Smooth muscle cell (in vitro differentiated cells): ENCODE measurements around the gene NLRP8. TPM values are rescaled to one million over a fixed set of nuclear protein-coding genes. Genes with fewer than 3 reads are reported as not detected.

Experiments
- DNase-seq: peaks from one replicate; lab custom pipeline; 2025; ENCODE audit not compliant: unreplicated experiment; lab: John Stamatoyannopoulos, UW
- H2AFZ ChIP-seq: fragments of 200-600 bp; sonication (generic); 2 replicates; pipeline ENCODE4 v1.6.0; 2016; ENCODE audit warnings: antibody characterized with exemption, low read depth, mild to moderate bottlenecking
- H3F3A ChIP-seq: fragments of 200-600 bp; sonication (generic); 2 replicates; pipeline ENCODE4 v1.6.0; 2017; ENCODE audit warnings: antibody characterized with exemption, low read depth
- H3K27ac ChIP-seq: fragments of 200-600 bp; sonication (generic); 2 replicates; pipeline ENCODE4 v1.5.1; 2016; ENCODE audit warnings: low read depth, mild to moderate bottlenecking
- H3K27me3 ChIP-seq: fragments of 200-600 bp; sonication (generic); 2 replicates; pipeline ENCODE4 v1.6.1; 2016; ENCODE audit warnings: low read depth, mild to moderate bottlenecking
- H3K36me3 ChIP-seq: fragments of 200-600 bp; sonication (generic); 2 replicates; pipeline ENCODE4 v1.5.1; 2016; ENCODE audit warnings: low read depth
- H3K4me1 ChIP-seq: fragments of 200-600 bp; sonication (generic); 2 replicates; pipeline ENCODE4 v1.5.1; 2016; ENCODE audit warnings: low read depth
- H3K4me2 ChIP-seq: fragments of 200-600 bp; sonication (generic); 2 replicates; pipeline ENCODE4 v1.6.0; 2016; ENCODE audit warnings: mild to moderate bottlenecking
- H3K4me3 ChIP-seq: fragments of 200-600 bp; sonication (generic); 2 replicates; pipeline ENCODE4 v1.5.1; 2016; ENCODE audit warnings: mild to moderate bottlenecking
- H3K79me2 ChIP-seq: fragments of 200-600 bp; sonication (generic); 2 replicates; pipeline ENCODE4 v1.6.0; 2016; ENCODE audit warnings: low read depth, mild to moderate bottlenecking
- H3K9ac ChIP-seq: fragments of 200-600 bp; sonication (generic); 2 replicates; pipeline ENCODE4 v1.6.0; 2016; ENCODE audit warnings: low read depth
- H3K9me3 ChIP-seq: fragments of 200-600 bp; sonication (generic); replicated peaks from 2 replicates; pipeline ENCODE4 v1.5.1; 2016; ENCODE audit warnings: low read depth
- H4K20me1 ChIP-seq: fragments of 200-600 bp; sonication (generic); 2 replicates; pipeline ENCODE4 v1.6.0; 2016; ENCODE audit warnings: low read depth
- WGBS: methylation state at CpG from one replicate; pipeline ENCODE4 v1.1.7; 2016; ENCODE audit warnings: low lambda C conversion rate; 5-methylcytosine and 5-hydroxymethylcytosine counted together
- polyA plus RNA-seq: library from polyadenylated mRNA; unstranded; fragments of >200 nt; fragmentation: Nextera tagmentation; extraction: Ambion mirVana; gene quantifications from 2 replicates; pipeline ENCODE4 v1.2.1, GENCODE V29; 2016
- total RNA-seq: library from RNA; depleted of rRNA; stranded (reverse); fragments of >200 nt; gene quantifications from 2 replicates; pipeline ENCODE4 v1.2.3, GENCODE V29; 2014
- TF ChIP-seq, protein P1 (sequence below): fragments of 200-600 bp; sonication (generic); IDR thresholded peaks from 2 replicates; pipeline ENCODE4 v1.5.1; 2017; ENCODE audit warnings: borderline replicate concordance, mild to moderate bottlenecking, antibody characterized with exemption; ENCODE audit not compliant: insufficient read depth, poor library complexity, severe bottlenecking

Gene NLRP8
- total RNA-seq (not detected in 2 replicates), polyA plus RNA-seq (not detected in 2 replicates)

GRCh38 chr19:55947532-55947931 lies at the start of gene NLRP8:
Gene NLRP8 (plus strand): TSS chr19:55947832.
- H3K36me3 ChIP-seq, result no peaks in the 10 kb centered on the region
- no peak within 1 kb of the TSS for H3K9ac ChIP-seq
- WGBS, result 72% methylated on average over 8 of the region's 8 CpGs
- TF ChIP-seq, protein P1, sequence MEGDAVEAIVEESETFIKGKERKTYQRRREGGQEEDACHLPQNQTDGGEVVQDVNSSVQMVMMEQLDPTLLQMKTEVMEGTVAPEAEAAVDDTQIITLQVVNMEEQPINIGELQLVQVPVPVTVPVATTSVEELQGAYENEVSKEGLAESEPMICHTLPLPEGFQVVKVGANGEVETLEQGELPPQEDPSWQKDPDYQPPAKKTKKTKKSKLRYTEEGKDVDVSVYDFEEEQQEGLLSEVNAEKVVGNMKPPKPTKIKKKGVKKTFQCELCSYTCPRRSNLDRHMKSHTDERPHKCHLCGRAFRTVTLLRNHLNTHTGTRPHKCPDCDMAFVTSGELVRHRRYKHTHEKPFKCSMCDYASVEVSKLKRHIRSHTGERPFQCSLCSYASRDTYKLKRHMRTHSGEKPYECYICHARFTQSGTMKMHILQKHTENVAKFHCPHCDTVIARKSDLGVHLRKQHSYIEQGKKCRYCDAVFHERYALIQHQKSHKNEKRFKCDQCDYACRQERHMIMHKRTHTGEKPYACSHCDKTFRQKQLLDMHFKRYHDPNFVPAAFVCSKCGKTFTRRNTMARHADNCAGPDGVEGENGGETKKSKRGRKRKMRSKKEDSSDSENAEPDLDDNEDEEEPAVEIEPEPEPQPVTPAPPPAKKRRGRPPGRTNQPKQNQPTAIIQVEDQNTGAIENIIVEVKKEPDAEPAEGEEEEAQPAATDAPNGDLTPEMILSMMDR, result no peak
- H3F3A ChIP-seq, result no peaks in the 10 kb centered on the region
- no peak within 1 kb of the TSS for H3K4me2 ChIP-seq
- H3K27ac ChIP-seq, result no peak within 1 kb of the TSS
- no peaks in the 10 kb centered on the region for H3K79me2 ChIP-seq
- H3K4me1 ChIP-seq, result no peaks in the 10 kb centered on the region
- no peaks in the 10 kb centered on the region for H4K20me1 ChIP-seq
- H3K4me3 ChIP-seq, result no peak within 1 kb of the TSS
- H2AFZ ChIP-seq, result no peak within 1 kb of the TSS
- no peaks in the 10 kb centered on the region for H3K27me3 ChIP-seq
- no peak for DNase-seq
- peaks cover 7% of the 10 kb centered on the region for H3K9me3 ChIP-seq

DNA sequence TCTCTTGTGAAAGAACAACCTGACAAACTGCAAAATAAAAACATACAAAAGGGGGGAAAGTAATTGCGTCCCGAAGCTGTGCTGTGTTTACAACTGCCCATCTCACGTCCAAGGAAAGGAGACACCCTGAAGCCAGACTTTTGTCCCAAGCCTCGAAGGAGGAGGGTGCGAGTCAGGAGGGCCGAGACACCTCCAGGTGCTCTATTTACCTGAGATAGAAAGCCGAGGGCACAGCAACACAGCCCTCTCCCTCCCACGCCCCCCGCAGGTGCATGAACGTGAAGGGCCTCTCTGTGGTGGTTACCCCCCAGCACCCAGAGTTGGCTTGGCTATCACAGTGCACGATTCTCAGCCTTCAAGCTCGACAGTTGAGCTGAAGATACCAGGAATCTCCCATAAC lies 48.7 kb upstream of the NLRP8 start:
- H3K27me3 ChIP-seq, result no peaks in the 10 kb centered on the region
- peaks cover 4% of the 10 kb centered on the region for H3K9me3 ChIP-seq
- no peaks in the 10 kb centered on the region for H3F3A ChIP-seq
- no peaks in the 10 kb centered on the region for H3K79me2 ChIP-seq
- no peak overlapping the region for H3K27ac ChIP-seq
- no peak overlapping the region for H3K4me2 ChIP-seq
- TF ChIP-seq, protein P1, result no peak
- H3K4me1 ChIP-seq, result no peaks in the 10 kb centered on the region
- H3K4me3 ChIP-seq, result no peak overlapping the region
- no peaks in the 10 kb centered on the region for H3K36me3 ChIP-seq
- H2AFZ ChIP-seq, result no peak overlapping the region
- no peak overlapping the region for H3K9ac ChIP-seq
- no peaks in the 10 kb centered on the region for H4K20me1 ChIP-seq
- no peak for DNase-seq
- WGBS, result 74% methylated on average over 12 of the region's 12 CpGs

GRCh38 chr19:55901369-55902079 lies 46.1 kb upstream of the NLRP8 start:
- peaks cover 4% of the 10 kb centered on the region for H3K9me3 ChIP-seq
- no peak overlapping the region for H3K4me3 ChIP-seq
- no peaks in the 10 kb centered on the region for H3K4me1 ChIP-seq
- TF ChIP-seq, protein P1, result no peak
- H3K4me2 ChIP-seq, result no peak overlapping the region
- no peaks in the 10 kb centered on the region for H3F3A ChIP-seq
- no peak overlapping the region for H2AFZ ChIP-seq
- no peak overlapping the region for H3K9ac ChIP-seq
- H3K79me2 ChIP-seq, result no peaks in the 10 kb centered on the region
- no peak for DNase-seq
- WGBS, result 69% methylated on average over 13 of the region's 13 CpGs
- no peaks in the 10 kb centered on the region for H3K27me3 ChIP-seq
- H4K20me1 ChIP-seq, result no peaks in the 10 kb centered on the region
- H3K27ac ChIP-seq, result no peak overlapping the region
- H3K36me3 ChIP-seq, result no peaks in the 10 kb centered on the region
